ENCODE results near the gene CCNJL. TPM values are rescaled to one million over a fixed set of nuclear protein-coding genes. Genes with fewer than 3 reads are reported as not detected.
A peak's percentile ranks its signal among the peaks of the same experiment; 100 is the strongest.

CCNJL gene
- total and polyA plus RNA-seq, 4 donors, result 0.07 to 0.84 (median 0.63) TPM

DNA sequence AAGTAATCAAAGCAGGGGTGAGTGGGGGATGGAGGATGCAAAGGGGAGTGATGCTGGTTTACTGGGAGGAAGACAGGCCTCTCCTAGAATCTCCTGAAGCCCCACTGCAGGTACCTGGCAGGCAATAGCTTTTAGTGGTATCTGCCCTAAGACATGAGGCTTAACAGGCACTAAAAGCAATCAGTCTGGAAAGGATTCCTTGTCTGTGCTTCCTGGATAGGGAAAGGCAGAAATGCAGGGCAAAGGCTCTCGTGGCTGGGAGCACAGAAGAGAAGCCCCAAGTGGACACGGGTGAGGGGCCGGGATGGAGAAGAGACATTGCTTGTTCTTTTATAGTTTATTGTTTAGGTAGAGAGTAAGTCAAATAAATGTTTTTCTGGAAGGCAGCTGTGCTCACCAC is 40.1 kb downstream of the CCNJL start (continued):
- TF ChIP-seq, protein P1, sequence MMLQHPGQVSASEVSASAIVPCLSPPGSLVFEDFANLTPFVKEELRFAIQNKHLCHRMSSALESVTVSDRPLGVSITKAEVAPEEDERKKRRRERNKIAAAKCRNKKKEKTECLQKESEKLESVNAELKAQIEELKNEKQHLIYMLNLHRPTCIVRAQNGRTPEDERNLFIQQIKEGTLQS (IDR thresholded peaks at IDR 0.05), result no peak
- TF ChIP-seq HNF4A (conservative IDR thresholded peaks at IDR 0.05), result no peak
- no peak for TF ChIP-seq TAF1 (conservative IDR thresholded peaks at IDR 0.05)
- TF ChIP-seq GABPA (IDR thresholded peaks at IDR 0.05 in 1 of 2, conservative IDR thresholded peaks at IDR 0.05 in 1 of 2), result no peak
- no peak for TF ChIP-seq JUND (IDR thresholded peaks at IDR 0.05)

DNA sequence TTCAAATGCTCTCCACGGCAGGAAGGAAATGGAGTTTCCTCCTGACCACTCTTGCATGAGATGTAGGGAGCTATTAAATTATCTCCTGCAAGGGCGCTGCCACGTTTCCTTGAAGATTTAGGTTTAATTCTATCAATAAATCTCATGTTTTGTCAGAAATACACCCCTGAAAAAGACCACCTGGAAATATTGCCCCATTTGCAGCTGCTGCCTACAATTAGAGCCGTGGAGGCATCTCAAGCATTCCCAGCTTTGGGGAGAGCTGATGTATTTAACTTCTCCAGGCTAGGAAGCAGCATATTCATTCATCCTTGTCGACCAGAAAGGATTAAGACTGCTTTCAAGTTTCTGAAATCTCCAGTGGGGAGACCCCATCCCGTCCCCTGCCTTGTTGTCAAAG is 40.5 kb downstream of the CCNJL start:
- Histone ChIP-seq H3K36me3 (ENCODE audit: control insufficient read depth in 4 of 4, insufficient read depth in 3 of 4, low read depth in 1 of 4, low read length in 3 of 4) (no peaks in the 10 kb centered on the region), H3K9me3 (ENCODE audit: control insufficient read depth in 4 of 4, low read length in 3 of 4) (no peaks in the 10 kb centered on the region), H3K4me3 (ENCODE audit: low read depth in 1 of 3, low read length in 3 of 3) (no peak overlapping the region), H3K9ac (ENCODE audit: low read depth in 1 of 2, low read length in 2 of 2) (no peak overlapping the region), H3K27me3 (ENCODE audit: control insufficient read depth in 4 of 4, insufficient read depth in 4 of 4, low read length in 3 of 4) (no peaks in the 10 kb centered on the region), H3K4me1 (ENCODE audit: control insufficient read depth in 4 of 4, insufficient read depth in 4 of 4, low read length in 3 of 4) (peaks cover 0 to 11% (median 0%) of the 10 kb centered on the region in 4 donors), H3K27ac (ENCODE audit: low read depth in 1 of 2, low read length in 2 of 2) (peak overlapping the region; percentile 32 to 61)
- no peak for DNase-seq (ENCODE audit: low spot score)
- TF ChIP-seq, protein P2, sequence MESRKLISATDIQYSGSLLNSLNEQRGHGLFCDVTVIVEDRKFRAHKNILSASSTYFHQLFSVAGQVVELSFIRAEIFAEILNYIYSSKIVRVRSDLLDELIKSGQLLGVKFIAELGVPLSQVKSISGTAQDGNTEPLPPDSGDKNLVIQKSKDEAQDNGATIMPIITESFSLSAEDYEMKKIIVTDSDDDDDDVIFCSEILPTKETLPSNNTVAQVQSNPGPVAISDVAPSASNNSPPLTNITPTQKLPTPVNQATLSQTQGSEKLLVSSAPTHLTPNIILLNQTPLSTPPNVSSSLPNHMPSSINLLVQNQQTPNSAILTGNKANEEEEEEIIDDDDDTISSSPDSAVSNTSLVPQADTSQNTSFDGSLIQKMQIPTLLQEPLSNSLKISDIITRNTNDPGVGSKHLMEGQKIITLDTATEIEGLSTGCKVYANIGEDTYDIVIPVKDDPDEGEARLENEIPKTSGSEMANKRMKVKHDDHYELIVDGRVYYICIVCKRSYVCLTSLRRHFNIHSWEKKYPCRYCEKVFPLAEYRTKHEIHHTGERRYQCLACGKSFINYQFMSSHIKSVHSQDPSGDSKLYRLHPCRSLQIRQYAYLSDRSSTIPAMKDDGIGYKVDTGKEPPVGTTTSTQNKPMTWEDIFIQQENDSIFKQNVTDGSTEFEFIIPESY (IDR thresholded peaks at IDR 0.05), result no peak
- TF ChIP-seq, protein P3, sequence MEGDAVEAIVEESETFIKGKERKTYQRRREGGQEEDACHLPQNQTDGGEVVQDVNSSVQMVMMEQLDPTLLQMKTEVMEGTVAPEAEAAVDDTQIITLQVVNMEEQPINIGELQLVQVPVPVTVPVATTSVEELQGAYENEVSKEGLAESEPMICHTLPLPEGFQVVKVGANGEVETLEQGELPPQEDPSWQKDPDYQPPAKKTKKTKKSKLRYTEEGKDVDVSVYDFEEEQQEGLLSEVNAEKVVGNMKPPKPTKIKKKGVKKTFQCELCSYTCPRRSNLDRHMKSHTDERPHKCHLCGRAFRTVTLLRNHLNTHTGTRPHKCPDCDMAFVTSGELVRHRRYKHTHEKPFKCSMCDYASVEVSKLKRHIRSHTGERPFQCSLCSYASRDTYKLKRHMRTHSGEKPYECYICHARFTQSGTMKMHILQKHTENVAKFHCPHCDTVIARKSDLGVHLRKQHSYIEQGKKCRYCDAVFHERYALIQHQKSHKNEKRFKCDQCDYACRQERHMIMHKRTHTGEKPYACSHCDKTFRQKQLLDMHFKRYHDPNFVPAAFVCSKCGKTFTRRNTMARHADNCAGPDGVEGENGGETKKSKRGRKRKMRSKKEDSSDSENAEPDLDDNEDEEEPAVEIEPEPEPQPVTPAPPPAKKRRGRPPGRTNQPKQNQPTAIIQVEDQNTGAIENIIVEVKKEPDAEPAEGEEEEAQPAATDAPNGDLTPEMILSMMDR (IDR thresholded peaks at IDR 0.05; ENCODE audit: low read depth, low read length, missing input control), result no peak
- TF ChIP-seq HNF4A (conservative IDR thresholded peaks at IDR 0.05), result no peak
- TF ChIP-seq, protein P4, sequence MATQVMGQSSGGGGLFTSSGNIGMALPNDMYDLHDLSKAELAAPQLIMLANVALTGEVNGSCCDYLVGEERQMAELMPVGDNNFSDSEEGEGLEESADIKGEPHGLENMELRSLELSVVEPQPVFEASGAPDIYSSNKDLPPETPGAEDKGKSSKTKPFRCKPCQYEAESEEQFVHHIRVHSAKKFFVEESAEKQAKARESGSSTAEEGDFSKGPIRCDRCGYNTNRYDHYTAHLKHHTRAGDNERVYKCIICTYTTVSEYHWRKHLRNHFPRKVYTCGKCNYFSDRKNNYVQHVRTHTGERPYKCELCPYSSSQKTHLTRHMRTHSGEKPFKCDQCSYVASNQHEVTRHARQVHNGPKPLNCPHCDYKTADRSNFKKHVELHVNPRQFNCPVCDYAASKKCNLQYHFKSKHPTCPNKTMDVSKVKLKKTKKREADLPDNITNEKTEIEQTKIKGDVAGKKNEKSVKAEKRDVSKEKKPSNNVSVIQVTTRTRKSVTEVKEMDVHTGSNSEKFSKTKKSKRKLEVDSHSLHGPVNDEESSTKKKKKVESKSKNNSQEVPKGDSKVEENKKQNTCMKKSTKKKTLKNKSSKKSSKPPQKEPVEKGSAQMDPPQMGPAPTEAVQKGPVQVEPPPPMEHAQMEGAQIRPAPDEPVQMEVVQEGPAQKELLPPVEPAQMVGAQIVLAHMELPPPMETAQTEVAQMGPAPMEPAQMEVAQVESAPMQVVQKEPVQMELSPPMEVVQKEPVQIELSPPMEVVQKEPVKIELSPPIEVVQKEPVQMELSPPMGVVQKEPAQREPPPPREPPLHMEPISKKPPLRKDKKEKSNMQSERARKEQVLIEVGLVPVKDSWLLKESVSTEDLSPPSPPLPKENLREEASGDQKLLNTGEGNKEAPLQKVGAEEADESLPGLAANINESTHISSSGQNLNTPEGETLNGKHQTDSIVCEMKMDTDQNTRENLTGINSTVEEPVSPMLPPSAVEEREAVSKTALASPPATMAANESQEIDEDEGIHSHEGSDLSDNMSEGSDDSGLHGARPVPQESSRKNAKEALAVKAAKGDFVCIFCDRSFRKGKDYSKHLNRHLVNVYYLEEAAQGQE (IDR thresholded peaks at IDR 0.05), result no peak
- TF ChIP-seq RXRA (IDR thresholded peaks at IDR 0.05), result no peak
- TF ChIP-seq YY1 (IDR thresholded peaks at IDR 0.05), result no peak
- TF ChIP-seq, protein P5, sequence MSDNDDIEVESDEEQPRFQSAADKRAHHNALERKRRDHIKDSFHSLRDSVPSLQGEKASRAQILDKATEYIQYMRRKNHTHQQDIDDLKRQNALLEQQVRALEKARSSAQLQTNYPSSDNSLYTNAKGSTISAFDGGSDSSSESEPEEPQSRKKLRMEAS (IDR thresholded peaks at IDR 0.05), result no peak
- no peak for TF ChIP-seq SP1 (IDR thresholded peaks at IDR 0.05)
- TF ChIP-seq FOXA1 (IDR thresholded peaks at IDR 0.05), result no peak
- no peak for TF ChIP-seq FOXA2 (IDR thresholded peaks at IDR 0.05)
- no peak for TF ChIP-seq EGR1 (IDR thresholded peaks at IDR 0.05; ENCODE audit: low read depth in 2 of 2)
- TF ChIP-seq HNF4G (IDR thresholded peaks at IDR 0.05), result no peak
- TF ChIP-seq JUND (IDR thresholded peaks at IDR 0.05), result no peak
- TF ChIP-seq TAF1 (conservative IDR thresholded peaks at IDR 0.05), result no peak
- TF ChIP-seq RAD21 (IDR thresholded peaks at IDR 0.05), result no peak
- TF ChIP-seq NR2F2 (IDR thresholded peaks at IDR 0.05), result no peak
- TF ChIP-seq, protein P1 (IDR thresholded peaks at IDR 0.05), result no peak
- TF ChIP-seq GABPA (IDR thresholded peaks at IDR 0.05 in 1 of 2, conservative IDR thresholded peaks at IDR 0.05 in 1 of 2), result no peak
- 54% methylated on average over 6 of the region's 6 CpGs for WGBS

All from liver (tissue), 9 donors.